H1 (cell line): ENCODE measurements around the gene CRAT. TPM values are rescaled to one million over a fixed set of nuclear protein-coding genes. Genes with fewer than 3 reads are reported as not detected.

Experiments used
- JUN ChIP-seq: IDR thresholded peaks from 2 replicates; pipeline ENCODE4 v1.6.1; 2011; ENCODE audit warnings: low read depth, mild to moderate bottlenecking, improper control_type of control experiment, low read length
- RFX5 ChIP-seq: IDR thresholded peaks from 2 replicates; pipeline ENCODE4 v1.6.1; 2011; ENCODE audit warnings: low read depth, low read length, improper control_type of control experiment, borderline replicate concordance
- SIN3A ChIP-seq, 2 experiments: IDR thresholded peaks in 1 of 2; conservative IDR thresholded peaks in 1 of 2; 2 replicates each; pipeline ENCODE4 v1.6.1; 2011 to 2012; ENCODE audit warnings: low read length in 2 of 2, improper control_type of control experiment in 1 of 2, low read depth in 1 of 2, mild to moderate bottlenecking in 1 of 2
- polyA plus RNA-seq, 7 experiments: library from polyadenylated mRNA; depleted of rRNA in 3 of 7; stranded (reverse) in 5 of 7; unstranded in 2 of 7; fragments of >200 nt in 5 of 7; fragments of 200-250 nt in 2 of 7; gene quantifications; 1 replicate in 5 of 7; 2 replicates in 1 of 7; 4 replicates in 1 of 7; pipeline versions ENCODE4 v1.2.1 to v1.2.3, GENCODE V29; 2011 to 2013; ENCODE audit warnings: missing spikeins in 2 of 7, mixed read lengths in 2 of 7
- total RNA-seq: library from RNA; stranded (reverse); fragmentation: NEBNext Ultra II Directional; extraction: Animal tissue kit (Norgen Biotek cat#: 25700); gene quantifications from 2 replicates; pipeline ENCODE4 v1.2.1, GENCODE V29; 2021
- TF ChIP-seq, protein P1 (sequence below): IDR thresholded peaks from 2 replicates; pipeline ENCODE4 v1.6.1; 2011; ENCODE audit warnings: low read depth, mild to moderate bottlenecking, low read length; ENCODE audit not compliant: insufficient read depth

The CRAT gene
- total and polyA plus RNA-seq, 2 of the 8 experiments (the other 6 are each of a cell fraction or from before 2014, with no cell fraction given): 8.2 to 17.3 TPM

GRCh38 chr9:129139233-129139992 lies 28.8 kb upstream of the CRAT start (continued):
- TF ChIP-seq RFX5 (no peak), SIN3A (conservative IDR thresholded peaks at IDR 0.05 in 1 of 2, IDR thresholded peaks at IDR 0.05 in 1 of 2; ENCODE audit: low read depth in 1 of 2, low read length in 2 of 2) (peak in 1 of 2 experiments; percentile 45; a peak in 1 of 4 replicates), JUN (no peak)
- TF ChIP-seq, protein P1, sequence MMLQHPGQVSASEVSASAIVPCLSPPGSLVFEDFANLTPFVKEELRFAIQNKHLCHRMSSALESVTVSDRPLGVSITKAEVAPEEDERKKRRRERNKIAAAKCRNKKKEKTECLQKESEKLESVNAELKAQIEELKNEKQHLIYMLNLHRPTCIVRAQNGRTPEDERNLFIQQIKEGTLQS: no peak
